Mesothelial cell of epicardium (in vitro differentiated cells): ENCODE data around the gene ST7L. TPM values are rescaled to one million over a fixed set of nuclear protein-coding genes. Genes with fewer than 3 reads are reported as not detected.

Experiments used
- DNase-seq, 2 experiments: peaks; one replicate each; pipeline ENCODE4 v3.0.0; 2021; ENCODE audit warnings: low spot score in 2 of 2; ENCODE audit not compliant: unreplicated experiment in 2 of 2
- H3K27ac Mint-ChIP-seq: 2 replicates; pipeline ENCODE4 v1.8.0; 2021; ENCODE audit warnings: mixed read lengths
- H3K27me3 Mint-ChIP-seq: 2 replicates; pipeline ENCODE4 v1.8.0; 2021; ENCODE audit warnings: low read depth, mixed read lengths
- H3K36me3 Mint-ChIP-seq: 2 replicates; pipeline ENCODE4 v1.8.0; 2021; ENCODE audit warnings: mixed read lengths
- H3K4me1 Mint-ChIP-seq: 2 replicates; pipeline ENCODE4 v1.8.0; 2021; ENCODE audit warnings: mixed read lengths
- H3K4me3 Mint-ChIP-seq: 2 replicates; pipeline ENCODE4 v1.8.0; 2021; ENCODE audit warnings: mild to moderate bottlenecking, moderate library complexity, mixed read lengths
- H3K9me3 Mint-ChIP-seq: 2 replicates; pipeline ENCODE4 v1.8.0; 2021; ENCODE audit warnings: mixed read lengths
- total RNA-seq: library from RNA; stranded (reverse); gene quantifications from 3 replicates; pipeline ENCODE4 v1.2.1, GENCODE V29; 2021
- TF ChIP-seq, protein P1 (sequence below): fragments of 200-600 bp; sonication (generic); IDR thresholded peaks from one replicate; pipeline ENCODE4 v1.5.0; 2021; ENCODE audit warnings: antibody characterized with exemption; ENCODE audit not compliant: unreplicated experiment

The ST7L gene
- total RNA-seq, 1 donor from 2014 or later = 27.6 TPM

- H3K9me3 Mint-ChIP-seq = no peaks in the 10 kb centered on the region
- H3K36me3 Mint-ChIP-seq = no peaks in the 10 kb centered on the region
- TF ChIP-seq, protein P1, sequence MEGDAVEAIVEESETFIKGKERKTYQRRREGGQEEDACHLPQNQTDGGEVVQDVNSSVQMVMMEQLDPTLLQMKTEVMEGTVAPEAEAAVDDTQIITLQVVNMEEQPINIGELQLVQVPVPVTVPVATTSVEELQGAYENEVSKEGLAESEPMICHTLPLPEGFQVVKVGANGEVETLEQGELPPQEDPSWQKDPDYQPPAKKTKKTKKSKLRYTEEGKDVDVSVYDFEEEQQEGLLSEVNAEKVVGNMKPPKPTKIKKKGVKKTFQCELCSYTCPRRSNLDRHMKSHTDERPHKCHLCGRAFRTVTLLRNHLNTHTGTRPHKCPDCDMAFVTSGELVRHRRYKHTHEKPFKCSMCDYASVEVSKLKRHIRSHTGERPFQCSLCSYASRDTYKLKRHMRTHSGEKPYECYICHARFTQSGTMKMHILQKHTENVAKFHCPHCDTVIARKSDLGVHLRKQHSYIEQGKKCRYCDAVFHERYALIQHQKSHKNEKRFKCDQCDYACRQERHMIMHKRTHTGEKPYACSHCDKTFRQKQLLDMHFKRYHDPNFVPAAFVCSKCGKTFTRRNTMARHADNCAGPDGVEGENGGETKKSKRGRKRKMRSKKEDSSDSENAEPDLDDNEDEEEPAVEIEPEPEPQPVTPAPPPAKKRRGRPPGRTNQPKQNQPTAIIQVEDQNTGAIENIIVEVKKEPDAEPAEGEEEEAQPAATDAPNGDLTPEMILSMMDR = no peak
- peaks cover 40% of the 10 kb centered on the region for H3K27me3 Mint-ChIP-seq
- H3K4me1 Mint-ChIP-seq = peaks cover 70% of the 10 kb centered on the region
- DNase-seq = no peak
- H3K4me3 Mint-ChIP-seq = no peak overlapping the region
- peak overlapping the region; percentile 60 for H3K27ac Mint-ChIP-seq
Measured at GRCh38 chr1:112506731-112507130, 112.2 kb downstream of the ST7L start.

GRCh38 chr1:112506306-112506705 lies 112.6 kb downstream of the ST7L start:
- TF ChIP-seq, protein P1 = no peak
- H3K4me3 Mint-ChIP-seq = no peak overlapping the region
- no peaks in the 10 kb centered on the region for H3K36me3 Mint-ChIP-seq
- no peak for DNase-seq
- H3K27me3 Mint-ChIP-seq = peaks cover 40% of the 10 kb centered on the region
- peaks cover 70% of the 10 kb centered on the region for H3K4me1 Mint-ChIP-seq
- H3K27ac Mint-ChIP-seq = peak overlapping the region; percentile 60
- no peaks in the 10 kb centered on the region for H3K9me3 Mint-ChIP-seq

- no peaks in the 10 kb centered on the region for H3K36me3 Mint-ChIP-seq
Measured at GRCh38 chr1:112505878-112506277, 113.1 kb downstream of the ST7L start.

DNA sequence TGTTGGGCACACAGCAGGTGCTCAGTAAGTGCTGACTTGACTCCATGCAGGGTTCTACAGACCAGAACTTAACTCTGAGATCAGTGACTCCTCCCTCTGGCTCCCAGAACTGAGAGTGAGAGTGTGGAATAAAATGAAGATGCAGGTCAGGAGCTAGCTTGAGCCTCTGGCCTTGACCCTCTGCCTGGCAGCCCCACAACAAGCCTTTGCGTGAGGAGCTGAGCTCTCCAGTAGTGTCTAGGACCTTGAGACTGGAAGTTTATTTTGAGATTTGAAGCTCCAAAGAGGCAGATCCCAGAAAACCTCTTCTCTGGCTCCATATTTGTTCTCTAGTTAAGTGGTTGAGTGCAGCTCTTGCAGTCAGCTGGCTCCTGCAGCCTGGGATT lies 113.5 kb downstream of the ST7L start:
- Mint-ChIP-seq H3K27ac (peak overlapping the region; percentile 99), H3K4me3 (no peak overlapping the region), H3K4me1 (peaks cover 64% of the 10 kb centered on the region), H3K36me3 (no peaks in the 10 kb centered on the region), H3K27me3 (peaks cover 37% of the 10 kb centered on the region), H3K9me3 (no peaks in the 10 kb centered on the region)
- TF ChIP-seq, protein P1 = no peak
- DNase-seq = no peak

More at GRCh38 chr1:112505878-112506277, 113.1 kb downstream of the ST7L start:
- Mint-ChIP-seq H3K27ac (peak overlapping the region; percentile 99), H3K4me1 (peaks cover 69% of the 10 kb centered on the region), H3K9me3 (no peaks in the 10 kb centered on the region), H3K27me3 (peaks cover 41% of the 10 kb centered on the region), H3K4me3 (no peak overlapping the region)
- TF ChIP-seq, protein P1 = no peak
- no peak for DNase-seq

DNA sequence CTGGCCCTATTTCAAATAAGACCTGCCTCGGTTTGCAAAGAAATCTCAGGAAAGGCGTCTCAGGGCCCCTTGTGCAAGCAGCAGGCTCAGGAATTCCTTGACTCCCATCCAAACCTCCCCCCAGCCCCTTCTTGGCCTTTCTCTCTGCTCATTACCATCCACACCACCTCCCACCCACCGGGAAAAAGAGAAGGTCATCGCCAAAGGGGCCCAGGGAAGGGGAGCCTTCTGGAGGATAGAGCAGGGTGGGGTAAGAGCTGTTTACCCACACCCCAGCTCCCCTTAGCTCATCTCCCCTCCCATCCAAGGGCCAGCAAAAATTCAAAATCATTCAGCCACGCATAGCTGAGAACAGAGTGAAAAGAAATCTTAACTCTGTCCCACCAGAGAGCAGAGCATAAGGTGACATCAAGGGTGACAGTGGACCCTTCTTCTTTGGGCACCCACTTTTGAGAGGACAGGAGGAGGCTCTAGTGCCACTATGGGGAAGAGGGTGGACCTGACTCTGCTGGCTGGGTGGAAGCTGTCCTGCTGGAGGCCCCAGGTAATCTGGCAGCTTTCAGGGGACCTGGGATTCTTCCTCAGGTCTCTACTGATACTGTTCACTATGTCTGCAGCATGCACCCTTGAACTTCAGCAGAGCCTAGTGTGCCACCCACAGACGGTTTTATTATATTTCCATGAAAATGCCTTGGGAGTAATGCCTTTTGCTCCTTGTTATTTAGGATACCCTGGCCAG lies 114.1 kb downstream of the ST7L start:
- H3K27me3 Mint-ChIP-seq = peaks cover 34% of the 10 kb centered on the region
- H3K9me3 Mint-ChIP-seq = no peaks in the 10 kb centered on the region
- no peaks in the 10 kb centered on the region for H3K36me3 Mint-ChIP-seq
- peak overlapping the region; percentile 48 for H3K4me3 Mint-ChIP-seq
- H3K27ac Mint-ChIP-seq = peak overlapping the region; percentile 99
- DNase-seq = peak in 1 of 2 experiments; percentile 52
- TF ChIP-seq, protein P1 = no peak
- H3K4me1 Mint-ChIP-seq = peaks cover 59% of the 10 kb centered on the region
